Mesendoderm (in vitro differentiated cells): ENCODE data around the gene TTC33.

Experiments
- DNase-seq: peaks from one replicate; pipeline ENCODE4 v3.0.0; 2013
- H2AK5ac ChIP-seq: 2 replicates; pipeline ENCODE4 v1.6.1; 2013; ENCODE audit warnings: low read length, inconsistent platforms
- H2BK120ac ChIP-seq: 2 replicates; pipeline ENCODE4 v1.6.1; 2013; ENCODE audit warnings: low read depth, mild to moderate bottlenecking, low read length, moderate library complexity, mixed read lengths
- H2BK15ac ChIP-seq: replicated peaks from 2 replicates; pipeline ENCODE4 v1.6.1; 2013; ENCODE audit warnings: low read depth, mild to moderate bottlenecking, moderate library complexity
- H2BK5ac ChIP-seq: 2 replicates; pipeline ENCODE4 v1.6.1; 2013; ENCODE audit warnings: low read length, inconsistent platforms
- H3K18ac ChIP-seq: 2 replicates; pipeline ENCODE4 v1.6.1; 2013; ENCODE audit warnings: mild to moderate bottlenecking, low read length, mixed read lengths
- H3K23ac ChIP-seq: one replicate; pipeline ENCODE4 v1.6.1; 2013; ENCODE audit warnings: low read length
- H3K27ac ChIP-seq: 2 replicates; pipeline ENCODE4 v1.5.1; 2013; ENCODE audit warnings: low read depth, mild to moderate bottlenecking, inconsistent platforms, low read length, moderate library complexity
- H3K27me3 ChIP-seq: 2 replicates; pipeline ENCODE4 v1.6.1; 2013; ENCODE audit warnings: low read length, control low read depth, mild to moderate bottlenecking, inconsistent platforms; ENCODE audit not compliant: insufficient read depth, poor library complexity
- H3K36me3 ChIP-seq: 2 replicates; pipeline ENCODE4 v1.6.1; 2013; ENCODE audit warnings: low read length, inconsistent platforms; ENCODE audit not compliant: control insufficient read depth, insufficient read depth
- H3K4ac ChIP-seq: one replicate; pipeline ENCODE4 v1.6.1; 2013; ENCODE audit warnings: low read depth, mild to moderate bottlenecking, low read length, moderate library complexity
- H3K4me1 ChIP-seq: 2 replicates; pipeline ENCODE4 v1.6.1; 2013; ENCODE audit warnings: low read depth, low read length, inconsistent platforms; ENCODE audit not compliant: control insufficient read depth
- H3K4me2 ChIP-seq: 2 replicates; pipeline ENCODE4 v1.6.1; 2013; ENCODE audit warnings: low read length
- H3K4me3 ChIP-seq: 2 replicates; pipeline ENCODE4 v1.5.1; 2013; ENCODE audit warnings: mild to moderate bottlenecking, low read length
- H3K56ac ChIP-seq: one replicate; pipeline ENCODE4 v1.6.1; 2013; ENCODE audit warnings: low read length
- H3K79me1 ChIP-seq: 2 replicates; pipeline ENCODE4 v1.6.1; 2013; ENCODE audit warnings: low read length, inconsistent platforms
- H3K79me2 ChIP-seq: 2 replicates; pipeline ENCODE4 v1.6.1; 2013; ENCODE audit warnings: mild to moderate bottlenecking, low read length; ENCODE audit not compliant: control insufficient read depth, insufficient read depth
- H3K9ac ChIP-seq: 2 replicates; pipeline ENCODE4 v1.6.1; 2013; ENCODE audit warnings: low read length, inconsistent platforms
- H4K5ac ChIP-seq: one replicate; pipeline ENCODE4 v1.6.1; 2013; ENCODE audit warnings: low read length
- H4K8ac ChIP-seq: one replicate; pipeline ENCODE4 v1.6.1; 2013; ENCODE audit warnings: low read depth, mild to moderate bottlenecking, control low read depth, low read length, moderate library complexity
- WGBS: extraction: QIAGEN DNeasy Blood & Tissue Kit; methylation state at CpG from one replicate; pipeline ENCODE4 v1.1.7; 2013; ENCODE audit warnings: low lambda C conversion rate, missing lambda C conversion rate; ENCODE audit not compliant: insufficient coverage; ENCODE audit errors: extremely low coverage; 5-methylcytosine and 5-hydroxymethylcytosine counted together

The TTC33 gene

DNA sequence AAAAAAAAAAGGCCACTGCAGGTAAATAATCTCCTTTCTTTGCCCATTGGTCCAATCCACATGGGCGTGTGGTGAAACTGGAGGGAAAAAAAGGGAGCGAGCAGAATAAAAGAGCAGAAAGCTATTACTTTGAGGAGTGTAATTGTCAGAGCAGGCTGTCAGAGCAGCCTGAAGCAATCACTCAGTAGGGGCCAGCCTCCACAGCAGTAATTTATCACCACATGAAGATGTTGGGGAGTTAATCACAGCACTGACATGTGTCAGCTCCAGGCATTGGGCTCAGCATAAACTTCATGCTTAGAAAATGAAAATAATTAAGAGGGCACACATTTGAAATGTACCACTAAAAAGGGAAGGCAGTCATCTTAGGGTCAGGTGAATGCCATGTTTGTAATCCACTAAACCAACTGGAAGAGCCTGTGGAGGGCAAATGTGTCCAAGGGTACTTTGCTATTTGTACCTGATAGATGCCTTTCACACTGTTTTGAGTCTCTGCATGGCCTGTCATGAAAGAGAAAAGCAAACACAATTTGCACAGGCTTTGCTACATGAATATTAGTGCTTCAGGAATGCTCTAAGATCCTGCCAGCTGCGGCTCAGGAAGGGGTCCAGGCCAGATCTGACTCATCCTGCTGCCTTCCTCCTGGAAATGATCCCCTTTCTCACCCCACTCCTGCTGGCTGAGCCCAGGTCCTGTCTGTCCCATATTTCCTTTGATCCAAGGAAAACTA, 79.0 kb downstream of the TTC33 start:
- H2BK15ac ChIP-seq: no peak overlapping the region
- no CpG with 5 or more reads among the region's 3 CpGs for WGBS
- peaks cover 4% of the 10 kb centered on the region for H3K27me3 ChIP-seq
- peak; percentile 48 for DNase-seq
- H3K4me2 ChIP-seq: no peak overlapping the region
- H3K4ac ChIP-seq: no peak overlapping the region
- no peak overlapping the region for H3K9ac ChIP-seq
- no peak overlapping the region for H4K8ac ChIP-seq
- H3K56ac ChIP-seq: no peak overlapping the region
- no peak overlapping the region for H2BK120ac ChIP-seq
- H3K27ac ChIP-seq: no peak overlapping the region
- no peaks in the 10 kb centered on the region for H3K79me2 ChIP-seq
- H2BK5ac ChIP-seq: no peak overlapping the region
- H4K5ac ChIP-seq: no peak overlapping the region
- H3K4me3 ChIP-seq: no peak overlapping the region
- peaks cover 5% of the 10 kb centered on the region for H3K4me1 ChIP-seq
- no peaks in the 10 kb centered on the region for H3K79me1 ChIP-seq
- H3K18ac ChIP-seq: no peak overlapping the region
- H3K36me3 ChIP-seq: no peaks in the 10 kb centered on the region
- no peak overlapping the region for H3K23ac ChIP-seq
- H2AK5ac ChIP-seq: no peak overlapping the region

DNA sequence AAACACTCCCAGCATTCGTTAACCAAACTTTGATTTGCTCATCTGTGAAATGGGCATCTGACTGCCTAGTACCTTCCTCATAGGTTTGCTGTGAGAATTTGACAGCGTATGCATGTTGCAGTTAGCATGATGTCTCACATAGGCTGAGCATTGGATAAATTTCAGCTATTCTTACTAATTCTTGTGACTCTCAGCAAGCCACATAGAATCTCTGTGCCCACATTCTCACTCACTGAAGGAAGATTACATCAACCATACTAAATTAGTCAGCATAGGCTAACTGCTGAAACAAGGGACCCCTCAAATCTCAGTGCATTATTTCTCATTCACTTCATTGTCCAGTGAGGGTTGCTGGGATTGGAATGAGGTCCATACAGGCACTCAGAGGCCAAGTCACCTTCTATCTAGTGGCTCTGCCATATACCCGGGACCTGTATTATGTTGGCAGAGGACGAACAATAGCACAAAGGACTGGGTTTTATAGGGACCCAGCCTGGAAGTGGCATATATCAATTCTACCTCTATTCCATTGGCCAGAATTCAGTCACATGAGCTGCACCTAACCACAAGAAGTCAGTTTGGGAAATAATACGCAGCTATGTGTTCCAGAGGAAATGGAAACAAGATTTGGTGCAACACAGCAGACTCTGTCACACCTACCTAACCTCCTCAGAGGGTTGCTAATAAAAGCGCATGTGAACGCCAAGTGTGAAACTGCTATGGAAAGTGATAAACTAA, 80.2 kb downstream of the TTC33 start:
- H4K8ac ChIP-seq: no peak overlapping the region
- no peak overlapping the region for H3K9ac ChIP-seq
- H3K27ac ChIP-seq: no peak overlapping the region
- H2BK15ac ChIP-seq: no peak overlapping the region
- no peak overlapping the region for H3K23ac ChIP-seq
- H4K5ac ChIP-seq: no peak overlapping the region
- DNase-seq: no peak
- H3K4me3 ChIP-seq: no peak overlapping the region
- WGBS: no CpG with 5 or more reads among the region's 7 CpGs
- H3K79me1 ChIP-seq: no peaks in the 10 kb centered on the region
- H3K79me2 ChIP-seq: no peaks in the 10 kb centered on the region
- peaks cover 3% of the 10 kb centered on the region for H3K27me3 ChIP-seq
- H3K4me1 ChIP-seq: peaks cover 5% of the 10 kb centered on the region
- H2AK5ac ChIP-seq: no peak overlapping the region
- no peak overlapping the region for H3K56ac ChIP-seq
- no peak overlapping the region for H3K18ac ChIP-seq
- H2BK5ac ChIP-seq: no peak overlapping the region
- H3K4ac ChIP-seq: no peak overlapping the region
- H3K36me3 ChIP-seq: no peaks in the 10 kb centered on the region
- no peak overlapping the region for H3K4me2 ChIP-seq
- H2BK120ac ChIP-seq: no peak overlapping the region

- Histone ChIP-seq H3K4ac (no peak overlapping the region), H3K4me1 (peaks cover 5% of the 10 kb centered on the region), H3K79me1 (no peaks in the 10 kb centered on the region), H2BK120ac (no peak overlapping the region), H3K9ac (no peak overlapping the region), H3K27ac (no peak overlapping the region), H3K4me2 (no peak overlapping the region), H3K18ac (no peak overlapping the region), H3K4me3 (no peak overlapping the region), H3K79me2 (no peaks in the 10 kb centered on the region), H3K36me3 (no peaks in the 10 kb centered on the region), H2AK5ac (no peak overlapping the region), H2BK15ac (no peak overlapping the region), H4K8ac (no peak overlapping the region), H3K23ac (no peak overlapping the region), H2BK5ac (no peak overlapping the region), H3K27me3 (no peaks in the 10 kb centered on the region), H3K56ac (no peak overlapping the region), H4K5ac (no peak overlapping the region)
- DNase-seq: peak; percentile 53
- WGBS: no CpG with 5 or more reads among the region's 6 CpGs
Measured at GRCh38 chr5:40674661-40675235, 81.0 kb downstream of the TTC33 start.

GRCh38 chr5:40672425-40672824, 83.3 kb downstream of the TTC33 start:
- H3K27me3 ChIP-seq: no peaks in the 10 kb centered on the region
- H3K9ac ChIP-seq: no peak overlapping the region
- no peak overlapping the region for H2BK120ac ChIP-seq
- no peak overlapping the region for H3K18ac ChIP-seq
- H3K79me2 ChIP-seq: no peaks in the 10 kb centered on the region
- no peak overlapping the region for H3K27ac ChIP-seq
- H4K5ac ChIP-seq: no peak overlapping the region
- H3K4me1 ChIP-seq: peaks cover 5% of the 10 kb centered on the region
- no peak overlapping the region for H4K8ac ChIP-seq
- no peak overlapping the region for H3K4ac ChIP-seq
- H3K4me3 ChIP-seq: no peak overlapping the region
- no peaks in the 10 kb centered on the region for H3K79me1 ChIP-seq
- H3K56ac ChIP-seq: no peak overlapping the region
- H2BK15ac ChIP-seq: no peak overlapping the region
- no peak overlapping the region for H2AK5ac ChIP-seq
- no peak overlapping the region for H3K4me2 ChIP-seq
- no peak overlapping the region for H3K23ac ChIP-seq
- no CpG with 5 or more reads among the region's 4 CpGs for WGBS
- no peak for DNase-seq
- H2BK5ac ChIP-seq: no peak overlapping the region
- H3K36me3 ChIP-seq: no peaks in the 10 kb centered on the region

GRCh38 chr5:40669606-40670390, 86.0 kb downstream of the TTC33 start:
- Histone ChIP-seq H3K23ac (no peak overlapping the region), H4K5ac (no peak overlapping the region), H3K27me3 (no peaks in the 10 kb centered on the region), H3K4ac (no peak overlapping the region), H2BK120ac (no peak overlapping the region), H4K8ac (no peak overlapping the region), H3K4me1 (peaks cover 2% of the 10 kb centered on the region), H3K79me1 (no peaks in the 10 kb centered on the region), H3K36me3 (no peaks in the 10 kb centered on the region), H3K4me2 (no peak overlapping the region), H3K4me3 (no peak overlapping the region), H3K9ac (no peak overlapping the region), H2BK15ac (no peak overlapping the region), H3K18ac (no peak overlapping the region), H3K27ac (no peak overlapping the region), H3K79me2 (no peaks in the 10 kb centered on the region), H2AK5ac (no peak overlapping the region), H2BK5ac (no peak overlapping the region), H3K56ac (no peak overlapping the region)
- DNase-seq: no peak
- WGBS: no CpG with 5 or more reads among the region's 6 CpGs
